ENCODE results near the gene NFKBIB. TPM values are rescaled to one million over a fixed set of nuclear protein-coding genes. Genes with fewer than 3 reads are reported as not detected.
A peak's percentile ranks its signal among the peaks of the same experiment; 100 is the strongest.

Gene NFKBIB
- total RNA-seq, 1 donor from 2014 or later: 23.1 TPM

DNA sequence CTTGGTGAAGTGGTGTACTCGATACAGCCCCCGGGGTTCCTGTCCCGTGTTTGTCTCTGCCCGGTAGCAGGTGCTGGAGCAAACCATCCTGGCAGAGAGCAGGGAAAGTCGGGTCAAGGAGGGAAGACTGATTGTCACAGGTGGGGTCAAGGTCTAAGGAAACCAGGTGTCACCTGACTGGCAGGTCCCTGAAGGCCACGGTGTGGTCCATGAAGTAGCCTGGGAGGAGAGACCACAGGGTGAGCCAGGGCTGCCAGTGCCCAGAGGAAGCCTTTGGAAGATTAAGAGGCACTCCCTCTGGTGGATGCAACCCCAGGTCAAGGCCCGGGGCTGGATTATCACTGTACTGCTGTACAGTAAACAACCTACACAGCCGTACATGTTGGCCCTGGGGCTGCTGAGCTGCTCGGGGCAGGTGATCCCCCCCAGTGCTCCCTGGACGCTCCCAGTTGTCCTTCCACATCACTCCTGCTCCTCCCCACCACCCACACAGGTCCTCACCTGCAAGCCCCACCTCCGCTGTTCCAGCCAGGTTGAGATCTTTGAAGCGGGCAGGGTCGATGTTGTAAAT, 18.2 kb downstream of the NFKBIB start:
- intact Hi-C loops (cut with DNase I): no loop called here
- no peaks in the 10 kb centered on the region for H3K9me3 ChIP-seq
- H3K4me1 ChIP-seq: no peaks in the 10 kb centered on the region
- H3K27me3 ChIP-seq (ENCODE audit: low read depth): no peaks in the 10 kb centered on the region
- no peak overlapping the region for H3K27ac ChIP-seq
- ATAC-seq (no peak), DNase-seq (peak; percentile 12)
- peaks cover 12% of the 10 kb centered on the region for H3K36me3 ChIP-seq
- TF ChIP-seq, protein P1, sequence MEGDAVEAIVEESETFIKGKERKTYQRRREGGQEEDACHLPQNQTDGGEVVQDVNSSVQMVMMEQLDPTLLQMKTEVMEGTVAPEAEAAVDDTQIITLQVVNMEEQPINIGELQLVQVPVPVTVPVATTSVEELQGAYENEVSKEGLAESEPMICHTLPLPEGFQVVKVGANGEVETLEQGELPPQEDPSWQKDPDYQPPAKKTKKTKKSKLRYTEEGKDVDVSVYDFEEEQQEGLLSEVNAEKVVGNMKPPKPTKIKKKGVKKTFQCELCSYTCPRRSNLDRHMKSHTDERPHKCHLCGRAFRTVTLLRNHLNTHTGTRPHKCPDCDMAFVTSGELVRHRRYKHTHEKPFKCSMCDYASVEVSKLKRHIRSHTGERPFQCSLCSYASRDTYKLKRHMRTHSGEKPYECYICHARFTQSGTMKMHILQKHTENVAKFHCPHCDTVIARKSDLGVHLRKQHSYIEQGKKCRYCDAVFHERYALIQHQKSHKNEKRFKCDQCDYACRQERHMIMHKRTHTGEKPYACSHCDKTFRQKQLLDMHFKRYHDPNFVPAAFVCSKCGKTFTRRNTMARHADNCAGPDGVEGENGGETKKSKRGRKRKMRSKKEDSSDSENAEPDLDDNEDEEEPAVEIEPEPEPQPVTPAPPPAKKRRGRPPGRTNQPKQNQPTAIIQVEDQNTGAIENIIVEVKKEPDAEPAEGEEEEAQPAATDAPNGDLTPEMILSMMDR (IDR thresholded peaks at IDR 0.05): no peak
- H3K4me3 ChIP-seq: no peak overlapping the region

DNA sequence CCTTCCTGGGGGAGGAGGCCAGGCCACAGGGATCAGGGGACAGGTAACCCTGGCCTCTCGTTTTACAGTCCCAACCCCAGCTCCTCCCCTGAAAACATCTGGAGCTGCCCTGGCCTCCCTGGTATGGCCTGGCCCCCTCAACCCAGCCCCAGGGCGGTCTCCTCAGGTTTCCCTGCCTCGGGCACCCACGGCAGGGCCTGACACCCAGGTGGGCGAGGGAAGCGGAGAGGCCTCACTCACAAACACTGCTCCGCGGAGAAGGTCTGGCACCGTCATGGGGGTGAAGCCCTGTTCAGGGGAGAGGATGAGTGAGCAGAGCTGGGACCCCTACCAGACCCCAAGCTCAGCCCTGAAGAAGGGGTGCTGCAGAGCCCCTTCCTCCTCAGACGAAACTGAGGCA, 18.8 kb downstream of the NFKBIB start:
- H3K27ac ChIP-seq: no peak overlapping the region
- no peak overlapping the region for H3K4me3 ChIP-seq
- TF ChIP-seq, protein P1 (IDR thresholded peaks at IDR 0.05): no peak
- ATAC-seq (no peak), DNase-seq (no peak)
- peaks cover 12% of the 10 kb centered on the region for H3K36me3 ChIP-seq
- H3K4me1 ChIP-seq: no peaks in the 10 kb centered on the region
- no peaks in the 10 kb centered on the region for H3K27me3 ChIP-seq (ENCODE audit: low read depth)
- H3K9me3 ChIP-seq: no peaks in the 10 kb centered on the region
- intact Hi-C loops (cut with DNase I): no loop called here

DNA sequence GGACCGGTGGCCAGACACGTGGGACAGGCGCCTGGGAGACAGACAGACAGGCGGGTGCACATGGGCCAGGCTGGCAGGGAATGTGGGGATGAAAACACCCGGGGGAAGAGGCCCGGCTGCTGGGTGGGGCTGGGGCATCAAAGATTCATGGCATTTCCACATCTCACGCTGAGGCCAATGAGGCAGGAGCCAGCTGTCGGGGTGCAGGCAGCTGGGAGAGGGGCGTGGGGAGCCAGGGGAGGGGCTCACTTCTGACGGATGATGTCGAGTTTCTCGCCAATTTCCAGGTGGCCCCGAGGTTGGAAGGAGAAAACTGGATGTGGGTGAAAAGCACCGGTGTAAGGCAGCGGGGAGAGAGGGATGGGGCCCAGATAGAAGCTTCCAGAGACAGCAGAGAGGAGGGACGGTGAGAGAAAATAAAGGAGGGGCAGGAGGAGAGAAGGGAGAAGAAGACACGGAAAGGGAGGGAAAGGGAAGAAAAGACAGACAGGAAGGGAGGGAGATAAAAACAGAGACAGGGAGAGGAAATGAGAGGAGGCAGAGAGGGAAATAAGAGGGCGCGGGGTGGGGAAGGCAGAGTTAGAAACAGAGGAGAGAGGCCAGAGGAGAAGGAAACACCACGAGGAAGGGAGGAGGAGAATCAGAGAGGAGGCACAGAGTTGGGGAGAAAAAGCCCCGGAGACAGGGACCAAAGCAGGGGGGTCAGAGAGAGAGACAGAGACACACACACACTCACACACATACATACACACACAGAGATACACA, 20.2 kb downstream of the NFKBIB start:
- DNase-seq (no peak), ATAC-seq (no peak)
- Histone ChIP-seq H3K36me3 (peaks cover 27% of the 10 kb centered on the region), H3K4me1 (no peaks in the 10 kb centered on the region), H3K4me3 (no peak overlapping the region), H3K27me3 (ENCODE audit: low read depth) (no peaks in the 10 kb centered on the region), H3K9me3 (no peaks in the 10 kb centered on the region), H3K27ac (no peak overlapping the region)
- TF ChIP-seq, protein P1 (IDR thresholded peaks at IDR 0.05): no peak
- intact Hi-C loops (cut with DNase I): no loop called here

DNA sequence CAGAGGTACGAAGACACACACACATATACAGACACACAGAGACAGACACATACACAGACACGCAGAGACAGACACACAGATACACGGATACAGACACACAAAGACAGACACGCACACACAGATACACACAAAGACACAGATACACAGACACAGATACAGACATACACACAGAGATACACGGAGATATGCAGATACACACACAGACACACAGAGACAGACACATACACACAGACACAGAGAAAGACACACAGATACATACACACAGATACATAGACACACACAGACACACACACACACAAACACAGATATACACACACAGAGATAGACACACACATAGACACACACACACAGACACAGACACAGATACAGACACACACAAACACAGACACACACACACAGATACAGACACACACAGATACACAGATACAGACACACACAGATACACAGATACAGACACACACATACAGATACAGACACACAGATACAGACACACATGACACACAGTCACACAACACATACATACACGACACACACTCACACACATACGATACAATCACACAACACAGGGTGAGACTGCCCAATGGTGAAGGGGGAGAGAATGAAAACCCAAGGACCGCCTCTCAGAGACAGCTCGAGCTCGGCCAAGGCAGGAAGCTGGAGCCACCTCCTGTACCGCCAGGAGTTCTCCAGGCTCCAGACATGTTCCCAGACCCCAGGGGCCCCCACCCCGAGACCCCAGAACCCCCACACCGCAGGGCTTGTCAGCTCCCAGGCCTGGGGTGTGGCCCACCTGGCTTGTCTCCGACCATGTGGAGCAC, 21.0 kb downstream of the NFKBIB start:
- Histone ChIP-seq H3K4me1 (no peaks in the 10 kb centered on the region), H3K27ac (no peak overlapping the region), H3K27me3 (ENCODE audit: low read depth) (no peaks in the 10 kb centered on the region), H3K36me3 (peaks cover 35% of the 10 kb centered on the region), H3K9me3 (no peaks in the 10 kb centered on the region), H3K4me3 (no peak overlapping the region)
- intact Hi-C loops (cut with DNase I): no loop called here
- TF ChIP-seq, protein P1 (IDR thresholded peaks at IDR 0.05): no peak
- no peak for DNase-seq
- ATAC-seq: no peak

DNA sequence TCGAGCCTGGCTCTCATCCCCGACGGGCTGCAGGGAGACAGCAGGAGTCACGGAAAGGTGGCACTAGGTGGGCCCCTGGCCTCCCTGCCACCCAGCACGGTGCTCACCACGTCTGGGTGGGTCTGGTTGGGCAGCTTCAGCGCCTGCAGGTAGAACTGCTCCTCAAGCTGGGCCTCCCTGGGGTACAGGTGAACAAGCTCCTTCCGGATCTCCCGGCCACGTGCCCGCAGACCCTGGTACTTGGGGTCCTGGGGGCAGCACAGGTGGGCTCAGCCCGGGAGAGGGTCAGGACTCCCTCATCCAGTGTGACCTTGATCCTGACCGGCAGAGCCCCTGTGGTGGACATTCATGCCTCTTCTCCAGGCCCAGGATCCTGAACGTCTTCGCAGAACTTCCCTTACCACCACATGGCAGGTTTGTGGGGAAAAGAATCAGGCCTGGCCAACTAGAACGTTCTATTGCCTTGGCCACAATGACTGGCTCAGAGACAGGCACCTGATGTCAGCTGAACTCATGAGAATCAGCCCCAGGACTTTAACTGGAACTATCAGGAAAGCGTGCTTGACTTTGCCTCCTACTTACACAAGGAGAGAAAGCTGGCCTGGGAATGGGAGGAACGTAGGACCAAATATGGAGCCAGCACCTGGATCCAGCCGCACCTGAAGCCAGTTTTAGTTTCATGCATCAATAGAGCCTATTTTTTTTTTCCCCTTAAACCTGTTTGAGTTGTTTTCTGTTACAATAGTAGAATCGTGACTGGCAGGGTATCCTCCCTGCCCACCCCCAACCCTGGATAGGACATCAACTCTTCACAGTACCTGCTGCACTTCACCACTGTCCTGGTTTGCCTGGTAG, 21.9 kb downstream of the NFKBIB start:
- Histone ChIP-seq H3K27ac (no peak overlapping the region), H3K27me3 (ENCODE audit: low read depth) (no peaks in the 10 kb centered on the region), H3K36me3 (peaks cover 39% of the 10 kb centered on the region), H3K9me3 (no peaks in the 10 kb centered on the region), H3K4me3 (no peak overlapping the region), H3K4me1 (no peaks in the 10 kb centered on the region)
- intact Hi-C loops (cut with DNase I): no loop called here
- TF ChIP-seq, protein P1 (IDR thresholded peaks at IDR 0.05): no peak
- ATAC-seq: peak in 1 of 2 donors; percentile 7
- DNase-seq: no peak

All from lower lobe of right lung (tissue), 2 donors.